Choroid plexus epithelial cell (primary cell): ENCODE measurements around the gene HNRNPDL.

Experiments used
- DNase-seq: peaks from one replicate; pipeline ENCODE4 v3.0.0-alpha.2; 2010; ENCODE audit warnings: low read depth
- H3K4me3 ChIP-seq: 2 replicates; pipeline ENCODE4 v1.5.1; 2011; ENCODE audit warnings: low read depth, mild to moderate bottlenecking, control low read depth, low read length, moderate library complexity
- CTCF ChIP-seq: conservative IDR thresholded peaks from 2 replicates; pipeline ENCODE4 v1.5.1; 2011; ENCODE audit warnings: low read depth, mild to moderate bottlenecking, control low read depth, inconsistent platforms, low read length, moderate library complexity

HNRNPDL gene

GRCh38 chr4:82432596-82432995 is 2.3 kb upstream of the HNRNPDL start:
- no peak for DNase-seq
- TF ChIP-seq CTCF, result no peak

GRCh38 chr4:82431831-82432230 is 1.6 kb upstream of the HNRNPDL start:
- no peak for DNase-seq
- H3K4me3 ChIP-seq, result no peak overlapping the region
- no peak for TF ChIP-seq CTCF

More at GRCh38 chr4:82432596-82432995, 2.3 kb upstream of the HNRNPDL start:
- H3K4me3 ChIP-seq, result no peak overlapping the region

- TF ChIP-seq CTCF, result no peak
- H3K4me3 ChIP-seq, result peak overlapping the region; percentile 98
- DNase-seq, result peak; percentile 46
Measured at GRCh38 chr4:82430964-82431745, 893 bp upstream of the HNRNPDL start.

GRCh38 chr4:82429728-82430192 is 502 bp downstream of the HNRNPDL start:
- H3K4me3 ChIP-seq, result peak overlapping the region; percentile 98
- no peak for TF ChIP-seq CTCF
- peak; percentile 47 for DNase-seq

GRCh38 chr4:82428969-82429727 is 1.1 kb downstream of the HNRNPDL start:
- H3K4me3 ChIP-seq, result peak overlapping the region; percentile 98
- DNase-seq, result peak; percentile 92
- peak; percentile 57 for TF ChIP-seq CTCF

GRCh38 chr4:82428526-82428968 is 1.7 kb downstream of the HNRNPDL start:
- peak overlapping the region; percentile 98 for H3K4me3 ChIP-seq
- DNase-seq, result no peak
- TF ChIP-seq CTCF, result no peak
